Thyroid gland (tissue), 4 donors: Measurements from ENCODE around the gene TK2.

ENCODE experiments used
- POLR2A ChIP-seq, 2 donors: fragments of 450-650 bp; IDR thresholded peaks; one replicate each; pipeline ENCODE4 v1.6.1; 2017; ENCODE audit warnings: antibody characterized with exemption in 2 of 2, mild to moderate bottlenecking in 2 of 2, moderate library complexity in 1 of 2
- TF ChIP-seq, protein P1 (sequence below), 6 experiments: fragments of 200-600 bp in 3 of 6; fragments of 450-650 bp in 3 of 6; sonication (generic) in 3 of 6; IDR thresholded peaks; one replicate each; pipeline ENCODE4 v1.5.1; 2016 to 2019; ENCODE audit warnings: antibody characterized with exemption in 6 of 6, mild to moderate bottlenecking in 2 of 6, inconsistent platforms in 1 of 6, moderate library complexity in 1 of 6

GRCh38 chr16:66572356-66572755, 22.4 kb upstream of the TK2 start:
- TF ChIP-seq POLR2A (IDR thresholded peaks at IDR 0.05) = no peak
- TF ChIP-seq, protein P1, sequence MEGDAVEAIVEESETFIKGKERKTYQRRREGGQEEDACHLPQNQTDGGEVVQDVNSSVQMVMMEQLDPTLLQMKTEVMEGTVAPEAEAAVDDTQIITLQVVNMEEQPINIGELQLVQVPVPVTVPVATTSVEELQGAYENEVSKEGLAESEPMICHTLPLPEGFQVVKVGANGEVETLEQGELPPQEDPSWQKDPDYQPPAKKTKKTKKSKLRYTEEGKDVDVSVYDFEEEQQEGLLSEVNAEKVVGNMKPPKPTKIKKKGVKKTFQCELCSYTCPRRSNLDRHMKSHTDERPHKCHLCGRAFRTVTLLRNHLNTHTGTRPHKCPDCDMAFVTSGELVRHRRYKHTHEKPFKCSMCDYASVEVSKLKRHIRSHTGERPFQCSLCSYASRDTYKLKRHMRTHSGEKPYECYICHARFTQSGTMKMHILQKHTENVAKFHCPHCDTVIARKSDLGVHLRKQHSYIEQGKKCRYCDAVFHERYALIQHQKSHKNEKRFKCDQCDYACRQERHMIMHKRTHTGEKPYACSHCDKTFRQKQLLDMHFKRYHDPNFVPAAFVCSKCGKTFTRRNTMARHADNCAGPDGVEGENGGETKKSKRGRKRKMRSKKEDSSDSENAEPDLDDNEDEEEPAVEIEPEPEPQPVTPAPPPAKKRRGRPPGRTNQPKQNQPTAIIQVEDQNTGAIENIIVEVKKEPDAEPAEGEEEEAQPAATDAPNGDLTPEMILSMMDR (IDR thresholded peaks at IDR 0.05) = no peak
